ENCODE results near the gene LENG9. TPM values are rescaled to one million over a fixed set of nuclear protein-coding genes. Genes with fewer than 3 reads are reported as not detected.

LENG9 gene
- total RNA-seq, 4 donors from 2014 or later: 4.2 to 9.6 (median 6.7) TPM

- TF ChIP-seq CTCF (IDR thresholded peaks at IDR 0.05; ENCODE audit: low read depth): no peak
These were observed 2.0 kb downstream of the LENG9 start for GRCh38 chr19:54461613-54462012.

- TF ChIP-seq CTCF (IDR thresholded peaks at IDR 0.05; ENCODE audit: low read depth): no peak
These were observed 2.4 kb downstream of the LENG9 start for GRCh38 chr19:54461210-54461609.

GRCh38 chr19:54460230-54461005 is 3.2 kb downstream of the LENG9 start:
- TF ChIP-seq CTCF (IDR thresholded peaks at IDR 0.05; ENCODE audit: low read depth): no peak

GRCh38 chr19:54459282-54460229 is 4.0 kb downstream of the LENG9 start:
- TF ChIP-seq CTCF (IDR thresholded peaks at IDR 0.05; ENCODE audit: low read depth): no peak

- TF ChIP-seq CTCF (IDR thresholded peaks at IDR 0.05; ENCODE audit: low read depth): no peak
These were observed 4.8 kb downstream of the LENG9 start for GRCh38 chr19:54458648-54459281.

GRCh38 chr19:54457773-54458647 is 5.6 kb downstream of the LENG9 start:
- no peak for TF ChIP-seq CTCF (IDR thresholded peaks at IDR 0.05; ENCODE audit: low read depth)
